ENCODE data around the gene E2F1.
"Not testable (repeated sequence)": the region's sequence is repeated elsewhere in the genome, so short reads cannot be mapped to it uniquely, and the experiment has no call there.

E2F1 gene

DNA sequence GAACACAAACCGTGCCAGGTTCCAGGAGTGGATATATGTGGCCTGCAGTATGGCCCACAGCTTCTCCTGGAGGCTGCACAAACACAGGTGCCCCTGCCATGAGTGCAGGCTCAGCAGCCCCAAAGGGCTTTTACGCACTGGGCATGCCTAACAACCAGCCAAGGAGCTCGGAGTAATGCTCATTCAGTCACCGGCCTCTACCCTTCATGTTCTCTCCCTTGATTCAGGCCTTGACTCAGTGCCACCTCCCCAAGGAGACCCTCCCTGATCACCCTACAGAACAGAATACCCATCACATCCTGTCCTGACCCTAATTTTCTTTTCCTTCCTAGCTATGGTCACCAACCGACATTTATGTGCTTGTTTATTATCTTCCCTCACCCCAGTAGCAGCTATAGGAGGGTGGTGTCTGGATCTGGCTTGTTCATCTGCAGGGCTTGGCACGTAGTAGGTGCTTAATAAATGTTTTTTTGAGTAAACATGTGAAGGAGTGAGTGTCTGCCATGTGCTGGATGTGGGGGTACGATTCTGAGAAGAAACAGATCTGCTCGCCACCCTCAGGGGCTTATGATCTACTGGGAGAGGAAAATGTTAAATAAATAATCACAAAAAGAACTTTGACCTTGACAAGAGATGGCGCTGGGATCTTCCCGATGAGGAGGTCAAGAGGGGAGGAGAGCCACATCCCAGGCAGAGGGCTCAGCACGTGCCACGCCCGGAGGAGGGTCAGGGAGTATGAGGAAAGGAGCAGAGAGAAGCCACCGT is 24.7 kb upstream of the E2F1 start:
- DNase-seq (ENCODE audit: low read depth in 2 of 2): no peak

DNA sequence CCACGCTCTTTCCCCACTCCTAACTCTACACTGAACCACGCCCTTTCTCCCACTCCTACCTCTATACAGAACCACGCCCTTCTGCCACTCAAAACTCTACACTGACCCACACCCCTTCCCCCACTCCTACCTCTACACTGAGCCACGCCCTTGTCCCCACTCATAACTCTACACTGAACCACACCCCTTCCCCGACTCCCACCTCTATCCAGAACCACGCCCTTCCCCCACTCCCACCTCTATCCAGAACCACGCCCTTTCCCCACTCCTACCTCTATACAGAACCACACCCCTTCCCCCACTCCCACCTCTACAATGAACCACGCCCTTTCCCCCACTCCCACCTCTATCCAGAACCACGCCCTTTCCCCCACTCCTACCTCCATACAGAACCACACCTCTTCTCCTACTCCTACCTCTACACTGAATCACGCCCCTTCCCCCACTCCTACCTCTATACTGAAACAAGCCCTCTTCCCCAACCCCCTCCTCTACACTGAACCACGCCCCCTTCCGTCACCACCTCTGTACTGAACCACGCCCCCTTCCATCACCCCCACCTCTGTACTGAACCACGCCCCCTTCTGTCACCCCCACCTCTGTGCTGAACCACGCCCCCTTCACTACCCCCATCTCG is 23.8 kb upstream of the E2F1 start:
- no peak for DNase-seq (ENCODE audit: low read depth in 2 of 2)

DNA sequence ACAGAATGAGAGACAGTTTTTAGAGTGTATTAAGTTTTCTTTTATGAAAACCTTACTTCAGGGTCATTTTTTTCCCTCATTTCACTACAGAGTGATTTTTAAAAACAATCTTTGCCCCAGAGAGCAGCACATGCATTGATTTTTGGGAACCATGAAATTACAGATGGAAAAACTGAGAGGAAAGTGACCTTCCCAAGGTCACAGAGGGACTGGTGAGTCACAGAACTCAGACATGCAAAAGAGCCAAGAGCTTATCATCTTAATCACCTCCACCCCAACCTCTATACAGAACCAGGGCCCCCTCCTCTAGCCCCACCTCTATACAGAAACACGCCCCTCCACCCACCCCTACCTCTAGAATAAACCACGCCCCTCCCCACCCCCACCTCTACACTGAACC is 23.2 kb upstream of the E2F1 start:
- no peak for DNase-seq (ENCODE audit: low read depth in 2 of 2)

DNA sequence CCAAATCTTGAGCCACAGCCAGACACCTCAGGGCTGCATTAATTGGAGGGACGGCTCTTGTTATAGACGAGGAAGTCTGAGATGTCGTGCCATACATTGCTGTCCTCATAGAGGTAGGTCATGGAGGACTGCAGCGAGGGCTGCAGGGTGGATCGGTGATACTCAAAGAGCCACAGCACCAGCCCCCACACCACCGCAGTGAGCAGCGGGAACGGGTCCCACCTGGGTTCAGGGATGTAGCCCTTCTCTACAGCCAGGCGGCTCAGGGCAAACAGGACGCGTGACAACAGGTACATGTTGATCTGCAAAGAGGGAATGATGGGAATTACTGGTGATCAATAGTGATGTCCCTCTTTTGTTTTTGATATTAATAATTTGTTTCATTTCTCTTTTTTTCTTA is 21.5 kb upstream of the E2F1 start:
- DNase-seq (ENCODE audit: low read depth in 2 of 2): no peak

DNA sequence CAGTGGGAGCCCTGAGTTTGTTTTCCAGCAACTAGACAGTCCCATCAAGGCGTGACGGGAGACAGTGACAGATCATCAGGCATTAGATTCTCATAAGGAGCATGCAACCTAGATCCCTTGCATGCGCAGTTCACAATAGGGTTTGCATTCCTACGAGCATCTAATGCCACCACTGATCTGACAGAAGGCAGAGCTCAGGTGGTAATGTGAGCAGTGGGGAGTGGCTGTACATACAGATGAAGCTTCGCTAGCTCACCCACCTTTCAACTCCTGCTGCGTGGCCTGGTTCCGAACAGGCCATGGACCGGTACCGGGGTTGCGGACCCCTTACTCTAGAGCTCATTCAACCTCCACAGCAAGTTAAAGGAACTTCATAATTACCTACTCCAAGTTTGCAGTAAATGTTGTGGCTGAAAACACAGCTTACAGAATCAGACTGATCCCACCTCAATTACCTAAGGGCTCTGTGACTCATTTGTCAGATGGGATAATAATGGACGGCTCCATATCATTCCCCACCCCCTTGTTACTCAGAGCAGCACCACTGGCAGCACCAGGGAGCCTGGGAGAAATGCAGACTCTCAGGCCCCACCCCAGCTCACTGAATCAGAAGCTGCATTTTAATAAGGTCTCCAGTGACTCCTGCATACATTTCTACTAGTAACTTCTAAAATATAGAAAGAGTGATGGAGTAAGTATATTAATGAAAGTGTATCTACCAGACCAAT is 18.2 kb upstream of the E2F1 start:
- no peak for DNase-seq (ENCODE audit: low read depth in 2 of 2)

DNA sequence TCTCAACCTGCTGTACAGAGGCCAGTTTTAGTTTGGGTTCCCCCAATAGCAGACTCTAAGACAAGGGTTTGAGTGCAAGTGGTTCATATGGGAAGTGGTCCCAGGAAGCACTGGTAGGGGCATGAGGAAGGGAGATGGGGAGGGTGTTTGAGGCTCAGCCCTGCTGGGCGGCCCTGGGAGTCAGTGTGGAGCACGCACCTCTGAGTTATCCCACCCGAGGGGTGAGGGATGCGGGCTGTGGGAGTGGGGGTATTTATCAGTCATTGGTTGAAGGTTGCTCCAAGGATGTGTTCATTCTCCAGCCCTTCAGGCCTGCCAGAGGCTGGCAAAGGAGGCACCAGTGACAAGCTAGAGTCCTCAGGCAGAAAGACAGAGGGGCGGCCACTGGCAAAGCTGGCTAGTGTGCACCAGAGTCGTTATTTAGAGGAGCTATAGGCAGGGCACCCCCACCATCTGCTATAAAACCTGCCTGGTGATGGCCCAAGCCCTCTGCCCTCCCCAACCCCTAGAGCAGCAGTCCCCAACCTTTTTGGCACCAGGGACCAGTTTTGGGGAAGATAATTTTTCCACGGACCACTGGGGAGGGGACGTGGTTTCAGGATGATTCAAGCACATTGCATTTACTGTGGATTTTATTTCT is 17.4 kb upstream of the E2F1 start:
- DNase-seq (ENCODE audit: low read depth in 2 of 2): no peak

DNA sequence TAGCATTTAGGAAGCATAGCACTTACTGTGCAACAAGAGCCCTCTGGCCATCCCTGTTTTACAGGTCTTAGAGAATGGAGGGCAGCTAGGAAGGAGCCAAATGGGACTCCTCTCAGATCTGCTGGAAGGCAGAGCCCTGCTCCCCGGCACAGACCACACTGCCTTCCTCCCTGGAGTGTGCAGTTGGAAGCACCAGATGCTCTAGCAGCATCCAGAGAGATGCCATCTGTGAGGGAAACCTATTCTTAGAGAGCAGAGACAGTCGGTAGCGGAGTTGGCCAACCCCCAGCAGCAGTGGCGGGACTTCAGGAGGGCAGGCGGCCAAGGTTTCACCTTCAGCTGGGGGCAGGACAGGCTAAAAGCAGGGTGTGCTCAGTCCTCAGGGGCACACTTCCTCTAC is 16.7 kb upstream of the E2F1 start:
- DNase-seq (ENCODE audit: low read depth in 2 of 2): no peak

DNA sequence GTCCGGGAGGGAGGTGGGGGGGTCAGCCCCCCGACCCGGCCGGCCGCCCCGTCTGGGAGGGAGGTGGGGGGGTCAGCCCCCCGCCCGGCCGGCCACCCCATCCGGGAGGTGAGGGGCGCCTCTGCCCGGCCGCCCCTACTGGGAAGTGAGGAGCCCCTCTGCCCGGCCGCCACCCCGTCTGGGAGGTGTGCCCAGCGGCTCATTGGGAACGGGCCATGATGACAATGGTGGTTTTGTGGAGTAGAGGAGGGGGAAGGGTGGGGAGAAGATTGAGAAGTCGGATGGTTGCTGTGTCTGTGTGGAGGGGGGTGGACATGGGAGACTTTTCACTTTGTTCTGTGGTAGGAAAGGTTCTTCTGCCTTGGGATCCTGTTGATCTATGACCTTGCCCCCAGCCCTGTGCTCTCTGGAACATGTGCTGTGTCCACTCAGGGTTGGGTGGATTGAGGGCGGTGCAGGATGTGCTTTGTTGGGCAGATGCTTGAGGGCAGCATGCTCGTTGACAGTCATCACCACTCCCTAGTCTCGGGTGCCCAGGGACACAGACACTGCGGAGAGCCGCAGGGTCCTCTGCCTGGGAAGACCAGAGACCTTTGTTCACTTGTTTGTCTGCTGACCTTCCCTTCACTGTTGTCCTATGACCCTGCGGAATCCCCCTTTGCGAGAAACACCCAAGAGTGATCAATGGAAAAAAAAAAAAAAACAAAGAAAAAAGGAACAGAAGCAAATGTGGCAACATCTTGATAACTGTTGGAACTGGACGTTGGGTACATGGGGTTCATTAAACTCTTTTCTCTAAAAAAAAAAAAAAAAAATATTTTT is 15.7 kb upstream of the E2F1 start:
- DNase-seq (ENCODE audit: low read depth in 2 of 2): no peak

DNA sequence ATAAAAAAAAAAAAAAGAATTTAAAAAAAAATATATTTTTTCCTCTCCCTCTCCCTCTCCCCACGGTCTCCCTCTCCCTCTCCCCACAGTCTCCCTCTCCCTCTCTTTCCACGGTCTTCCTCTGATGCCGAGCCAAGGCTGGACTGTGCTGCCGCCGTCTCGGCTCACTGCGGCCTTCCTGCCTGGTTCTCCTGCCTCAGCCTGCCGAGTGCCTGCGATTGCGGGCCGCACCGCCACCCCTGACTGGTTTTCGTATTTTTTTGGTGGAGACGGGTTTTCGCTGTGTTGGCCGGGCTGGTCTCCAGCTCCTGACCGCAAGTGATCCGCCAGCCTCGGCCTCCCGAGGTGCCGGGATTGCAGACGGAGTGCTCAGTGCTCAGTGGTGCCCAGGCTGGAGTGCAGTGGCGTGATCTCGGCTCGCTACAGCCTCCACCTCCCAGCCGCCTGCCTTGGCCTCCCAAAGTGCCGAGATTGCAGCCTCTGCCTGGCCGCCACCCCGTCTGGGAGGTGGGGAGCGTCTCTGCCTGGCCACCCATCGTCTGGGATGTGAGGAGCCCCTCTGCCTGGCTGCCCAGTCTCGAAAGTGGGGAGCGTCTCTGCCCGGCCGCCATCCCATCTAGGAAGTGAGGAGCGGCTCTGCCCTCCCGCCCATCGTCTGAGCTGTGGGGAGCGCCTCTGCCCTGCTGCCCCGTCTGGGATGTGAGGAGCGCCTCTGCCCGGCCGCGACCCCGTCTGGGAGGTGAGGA is 14.7 kb upstream of the E2F1 start:
- not testable (repeated sequence) for DNase-seq (ENCODE audit: low read depth in 2 of 2)

DNA sequence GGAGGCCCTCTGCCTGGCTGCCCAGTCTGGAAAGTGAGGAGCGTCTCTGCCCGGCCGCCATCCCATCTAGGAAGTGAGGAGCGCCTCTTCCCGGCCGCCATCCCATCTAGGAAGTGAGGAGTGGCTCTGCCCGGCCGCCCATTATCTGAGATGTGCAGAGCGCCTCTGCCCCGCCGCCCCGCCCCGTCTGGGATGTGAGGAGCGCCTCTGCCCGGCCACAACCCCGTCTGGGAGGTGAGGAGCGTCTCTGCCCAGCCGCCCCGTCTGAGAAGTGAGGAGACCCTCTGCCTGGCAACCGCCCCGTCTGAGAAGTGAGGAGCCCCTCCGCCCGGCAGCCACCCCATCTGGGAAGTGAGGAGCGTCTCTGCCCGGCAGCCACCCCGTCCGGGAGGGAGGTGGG is 12.8 kb upstream of the E2F1 start:
- DNase-seq (ENCODE audit: low read depth in 2 of 2): not testable (repeated sequence)

DNA sequence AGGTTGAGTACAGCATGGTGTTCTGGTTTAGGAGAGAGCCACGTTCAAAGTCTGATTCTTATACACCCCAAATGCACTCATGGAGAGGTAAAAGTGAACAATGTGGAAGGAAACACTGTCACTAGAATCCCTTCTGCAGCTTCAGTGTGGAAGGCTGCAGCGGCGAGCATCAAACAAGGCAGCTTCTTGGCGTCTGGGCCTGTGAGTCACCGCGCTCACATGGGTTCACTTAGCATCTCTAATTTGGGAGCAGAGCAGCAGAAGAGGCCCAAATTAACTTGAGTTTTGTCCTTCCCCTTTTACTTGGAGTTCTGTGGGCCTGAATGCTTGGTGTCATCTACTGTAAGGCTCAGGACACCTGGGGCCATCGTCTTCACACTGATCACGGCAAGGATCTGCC is 10.9 kb upstream of the E2F1 start:
- peak; percentile 52 to 55 for DNase-seq (ENCODE audit: low read depth in 2 of 2)

DNA sequence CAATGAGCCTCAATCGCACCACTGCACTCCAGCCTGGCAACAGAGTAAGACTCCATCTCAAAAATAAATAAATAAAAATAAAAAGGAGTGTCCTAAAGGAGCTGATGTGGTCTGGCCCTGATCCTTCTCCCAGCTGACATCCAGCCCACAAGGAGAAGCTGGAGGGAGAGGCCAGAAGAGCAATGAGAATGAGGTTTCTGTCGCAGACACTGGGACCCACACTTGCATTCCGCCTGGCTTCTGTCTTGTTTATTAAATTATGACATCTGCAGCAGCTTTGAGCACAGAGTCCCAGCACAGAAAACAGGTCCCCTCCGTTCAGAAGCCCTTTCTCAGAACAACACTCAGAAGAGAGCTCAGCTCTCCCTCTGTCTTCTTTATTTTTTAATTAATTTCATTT is 10.3 kb upstream of the E2F1 start:
- DNase-seq (ENCODE audit: low read depth in 2 of 2): no peak

DNA sequence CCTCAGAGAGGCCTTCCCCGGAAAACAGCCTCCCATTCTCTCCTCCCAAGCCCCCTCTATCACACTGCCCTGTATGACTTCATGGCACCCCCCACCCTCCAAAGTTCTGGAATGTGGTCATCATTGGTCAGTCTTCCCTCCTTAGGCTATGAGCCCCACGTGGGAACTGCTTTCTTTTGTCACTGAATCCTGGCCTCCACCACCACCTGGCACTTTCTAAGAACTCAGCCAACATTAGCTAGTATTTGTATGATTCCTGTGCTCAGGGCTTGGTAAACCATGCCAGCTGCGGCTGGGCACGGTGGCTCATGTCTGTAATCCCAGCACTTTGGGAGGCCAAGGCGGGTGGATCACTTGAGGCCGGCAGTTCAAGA is 8.4 kb upstream of the E2F1 start:
- no peak for DNase-seq (ENCODE audit: low read depth in 2 of 2)

DNA sequence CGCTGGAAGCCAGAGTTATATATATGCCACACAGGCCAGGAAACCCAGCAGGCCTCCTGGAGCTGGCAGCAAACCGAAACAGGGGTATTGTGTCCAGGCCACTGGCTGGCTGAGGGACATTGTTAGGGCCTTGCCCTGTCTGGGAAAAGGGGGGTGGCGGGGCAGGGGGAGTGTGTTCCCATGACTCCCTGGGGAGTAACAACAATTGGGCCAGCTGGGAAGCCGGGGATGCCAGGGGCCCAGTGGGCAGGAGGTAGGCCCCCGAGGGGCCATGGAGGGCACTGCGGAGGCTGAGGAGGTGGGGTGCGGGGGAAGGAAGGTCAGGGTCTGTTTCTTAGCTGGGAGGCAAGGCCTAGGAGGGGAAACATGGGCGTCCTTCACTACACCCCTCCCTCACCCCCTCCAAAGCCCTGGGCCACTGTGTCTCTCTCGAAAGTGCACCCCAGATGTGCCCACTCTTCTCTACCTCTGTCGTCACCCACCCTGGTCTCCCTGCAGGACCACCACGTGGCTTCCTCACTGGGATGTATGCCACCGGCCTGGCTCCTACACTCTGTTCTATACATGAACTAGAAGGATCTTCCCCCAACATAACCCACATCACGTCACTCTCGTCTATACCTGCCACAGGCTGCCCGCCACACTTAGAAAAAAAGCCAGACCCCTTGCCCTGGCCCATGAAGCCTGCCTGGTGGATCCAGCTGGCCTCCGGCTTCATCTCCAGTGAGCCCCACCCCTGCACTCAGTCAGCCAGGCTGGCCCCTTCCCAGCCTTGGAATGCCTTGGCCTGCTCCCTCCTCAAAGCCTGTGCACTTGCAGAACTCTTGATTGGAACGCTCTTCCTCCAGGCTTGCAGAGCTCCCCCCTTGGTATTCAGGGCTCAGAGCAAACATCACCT is 7.8 kb upstream of the E2F1 start:
- DNase-seq (ENCODE audit: low read depth in 2 of 2): no peak

DNA sequence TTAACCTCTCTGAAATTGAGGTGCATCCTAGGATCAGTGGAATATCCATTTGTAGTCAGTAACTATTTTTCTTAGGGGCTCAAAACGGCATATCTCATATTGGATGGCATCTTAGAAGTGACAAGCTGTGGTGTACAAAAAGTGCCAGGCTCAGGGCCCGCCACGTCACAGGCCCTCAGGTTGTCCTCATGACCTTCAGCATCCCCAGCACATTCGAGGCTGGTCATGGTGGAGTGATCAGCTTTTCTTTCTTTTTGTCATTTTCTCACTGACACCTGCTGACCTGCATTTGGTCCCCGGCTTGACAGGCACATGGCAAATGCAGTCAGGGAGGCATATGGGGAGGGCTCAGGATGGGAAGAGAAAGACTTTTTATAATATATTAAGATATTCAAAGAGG is 7.1 kb upstream of the E2F1 start:
- no peak for DNase-seq (ENCODE audit: low read depth in 2 of 2)

DNA sequence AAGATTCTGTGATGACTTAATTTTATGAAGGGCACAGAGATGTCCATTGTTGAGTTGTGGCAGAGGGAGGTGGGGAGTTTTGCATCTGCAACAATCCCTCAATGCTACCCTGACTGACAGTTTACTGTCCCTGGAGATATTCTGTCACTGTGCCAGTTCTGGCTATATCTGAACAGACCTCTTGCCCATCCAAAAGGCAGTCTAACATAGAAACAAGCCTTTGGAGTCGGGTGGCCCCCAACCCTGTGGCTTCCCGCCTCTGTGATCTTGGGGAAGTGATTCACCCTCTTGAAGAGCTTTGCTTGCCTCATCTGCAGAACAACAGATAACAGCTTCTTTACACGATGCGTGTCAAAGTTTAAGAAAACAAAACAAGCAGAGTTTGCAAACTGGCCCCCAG is 3.8 kb upstream of the E2F1 start:
- DNase-seq (ENCODE audit: low read depth in 2 of 2): no peak

DNA sequence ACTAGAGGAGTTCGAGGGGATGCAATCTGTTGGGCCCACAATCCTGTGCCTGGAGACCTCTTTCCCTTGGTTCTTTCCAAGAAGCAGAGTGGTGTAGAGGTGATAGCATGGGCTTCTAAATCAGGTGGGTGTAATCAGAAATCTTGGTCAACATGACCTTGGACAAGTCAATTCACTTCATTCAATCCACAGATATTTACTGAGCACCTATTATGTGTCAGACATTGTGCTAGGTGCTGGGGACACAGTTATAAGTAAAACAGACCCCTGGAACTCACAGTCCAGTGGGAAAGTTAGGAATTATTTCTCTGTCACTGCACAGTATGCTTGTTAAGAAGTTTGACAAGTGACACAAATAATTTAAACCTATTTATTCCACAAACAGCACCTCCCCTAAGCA is 3.3 kb upstream of the E2F1 start:
- no peak for DNase-seq (ENCODE audit: low read depth in 2 of 2)

DNA sequence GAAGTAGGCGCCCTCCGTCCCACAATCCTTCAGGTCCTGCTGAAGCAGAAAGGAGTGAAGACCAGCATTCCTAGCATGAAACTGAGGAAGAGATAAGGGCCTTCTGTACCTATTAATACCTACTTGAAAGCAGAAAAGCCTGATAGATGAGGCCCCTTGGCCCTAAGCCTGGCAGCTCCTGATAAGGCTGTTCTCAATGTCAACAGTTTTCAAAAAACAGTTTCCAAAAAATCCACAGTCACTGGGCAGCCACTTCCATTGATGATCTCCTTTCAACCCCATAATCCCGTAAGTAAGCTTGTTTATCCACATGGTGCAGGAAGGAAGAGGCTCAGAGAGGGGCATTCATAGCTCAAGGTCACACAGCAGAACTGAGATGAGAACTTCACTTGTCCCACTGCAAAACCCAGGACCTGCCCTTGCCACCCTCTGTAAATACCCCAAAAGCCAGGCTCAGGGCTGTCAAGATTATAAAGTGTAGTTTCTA is 2.8 kb upstream of the E2F1 start:
- DNase-seq (ENCODE audit: low read depth in 2 of 2): no peak

DNA sequence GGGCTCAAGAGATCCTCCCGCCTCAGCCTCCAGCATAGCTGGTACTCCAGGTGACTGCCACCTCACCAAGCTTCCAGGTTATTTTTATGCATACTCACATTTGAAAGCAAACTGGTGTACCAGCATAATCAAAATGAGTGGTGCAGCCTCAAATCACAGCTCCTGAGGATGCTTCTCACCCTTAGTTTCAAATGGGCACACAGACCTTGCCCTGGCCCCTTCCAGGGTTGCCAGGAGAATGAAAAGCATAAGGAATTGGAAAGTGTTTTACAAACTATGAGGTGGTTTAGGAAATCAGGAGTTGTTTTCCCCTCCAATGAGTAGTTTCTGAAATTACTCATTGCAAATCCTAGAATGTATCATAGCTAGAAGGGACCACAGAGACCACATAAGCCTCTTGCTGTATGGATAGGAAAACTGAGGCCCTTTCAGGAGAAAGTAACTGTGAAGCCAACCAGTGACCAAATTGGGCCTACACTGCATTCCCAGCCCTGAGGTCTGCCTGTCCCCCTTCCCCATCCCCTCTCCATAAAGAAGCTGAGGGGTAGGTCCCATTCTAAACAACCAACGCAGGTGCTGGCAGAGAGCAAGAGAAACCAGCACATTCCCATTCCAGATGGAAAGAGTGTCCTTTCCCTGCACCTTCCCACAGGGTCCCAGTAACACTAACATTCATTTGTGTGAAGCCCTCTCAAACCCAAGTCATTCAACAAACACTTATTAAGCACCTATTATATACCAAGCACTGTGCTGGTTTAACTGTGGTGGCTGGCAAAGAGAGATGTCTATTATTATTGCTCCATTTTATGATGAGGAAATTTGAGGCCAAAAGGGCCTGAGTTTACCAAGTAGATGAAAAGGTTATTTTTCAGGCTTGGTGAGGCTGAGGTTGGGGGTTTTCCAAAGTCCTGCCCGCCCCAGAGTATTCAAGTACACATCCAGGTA is 2.1 kb upstream of the E2F1 start:
- DNase-seq (ENCODE audit: low read depth in 2 of 2): no peak

All from fibroblast of skin of left quadriceps (primary cell).